NCI-H187 (cell line): ENCODE data around the gene TLR1.
"Not testable (repeated sequence)": the region's sequence is repeated elsewhere in the genome, so short reads cannot be mapped to it uniquely, and the experiment has no call there.

Experiments used
- DNase-seq, 2 experiments: peaks; one replicate each; lab custom pipeline; 2025; lab: John Stamatoyannopoulos, UW

Gene TLR1

DNA sequence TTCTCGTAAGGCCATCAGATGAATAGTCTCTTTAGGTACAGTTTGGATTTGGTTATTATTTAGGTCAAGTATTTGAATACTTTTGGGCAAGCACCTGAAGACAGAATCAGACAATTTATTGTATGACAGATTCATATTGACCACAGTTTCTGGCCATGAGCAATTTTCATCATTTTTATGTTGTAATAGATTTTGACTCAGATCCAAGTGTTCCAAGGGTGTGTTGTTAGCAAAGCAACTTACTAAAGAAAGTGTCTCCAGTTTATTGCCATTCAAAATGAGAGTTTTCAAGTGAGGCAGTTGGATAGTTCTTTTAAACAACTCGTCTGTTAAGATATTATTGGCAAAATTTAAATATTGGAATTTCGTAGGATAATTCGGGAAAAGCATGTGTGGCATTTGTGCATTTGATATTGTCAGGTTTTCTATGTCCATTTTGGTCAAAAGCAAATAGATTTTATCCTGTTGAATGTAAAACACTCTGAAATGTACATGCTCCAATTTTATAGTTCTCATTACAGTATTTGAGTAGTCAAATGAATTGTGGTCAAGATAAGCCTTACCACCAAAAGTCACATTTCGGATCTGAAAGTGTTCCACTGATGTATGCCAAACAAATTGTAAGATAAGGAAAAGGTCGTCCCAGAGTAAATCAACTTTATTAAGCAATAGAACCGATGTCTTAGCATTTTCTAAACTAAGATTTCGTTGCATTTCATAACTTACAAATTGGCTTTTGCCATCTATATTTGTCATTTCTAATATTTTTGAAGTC is 30.2 kb downstream of the TLR1 start:
- no peak for DNase-seq

DNA sequence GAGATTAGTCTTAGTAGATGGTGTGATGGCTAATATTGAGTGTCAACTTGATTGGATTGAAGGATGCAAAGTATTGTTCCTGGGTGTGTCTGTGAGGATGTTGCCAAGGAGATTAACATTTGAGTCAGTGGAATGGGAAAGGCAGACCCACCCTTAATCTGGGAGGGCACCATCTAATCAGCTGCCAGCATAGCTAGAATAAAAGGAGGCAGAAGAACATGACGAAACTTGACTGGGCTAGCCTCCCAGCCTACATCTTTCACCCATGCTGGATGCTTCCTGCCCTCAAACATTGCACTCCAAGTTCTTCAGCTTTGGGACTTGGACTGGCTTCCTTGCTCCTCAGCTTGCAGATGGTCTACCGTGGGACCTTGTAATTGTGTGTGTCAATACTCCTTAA is 34.3 kb downstream of the TLR1 start:
- not testable (repeated sequence) for DNase-seq

DNA sequence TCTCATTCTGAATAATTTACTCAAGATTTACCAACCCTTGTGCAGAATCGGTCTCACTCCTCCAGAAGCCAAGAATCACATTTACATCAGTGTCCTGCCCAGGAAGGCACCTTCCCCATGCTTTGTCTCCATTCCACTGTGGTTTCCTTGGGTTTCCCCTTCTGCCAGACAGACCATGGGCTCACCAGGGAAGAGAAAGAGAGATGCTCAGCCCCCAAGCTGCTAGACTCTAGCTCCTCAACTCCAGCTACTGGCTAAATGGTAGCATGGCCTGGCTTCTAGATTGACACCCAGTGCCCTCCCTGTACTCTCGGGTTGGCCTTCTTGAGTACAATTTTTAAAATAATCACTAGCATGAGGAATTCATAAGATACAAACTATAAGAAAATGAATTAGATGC is 34.7 kb downstream of the TLR1 start:
- DNase-seq = no peak

DNA sequence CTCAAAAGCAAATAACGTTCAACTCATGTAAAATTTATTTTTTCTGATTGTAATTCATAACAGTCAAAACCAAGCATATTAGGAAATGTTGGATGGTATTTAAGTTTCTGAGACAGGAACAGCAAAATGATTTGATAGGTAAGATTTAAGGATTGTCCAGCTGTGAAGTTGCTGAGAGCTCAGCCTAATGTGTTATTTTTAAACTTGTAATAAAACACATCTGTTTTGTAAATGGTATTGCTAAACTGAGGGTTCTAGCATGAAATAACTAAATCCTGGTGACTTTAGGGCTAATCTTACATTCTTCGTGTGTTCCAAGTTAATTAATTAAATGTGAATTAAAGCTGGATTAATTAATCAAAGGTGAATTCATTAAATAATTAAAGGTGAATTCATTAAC is 35.1 kb downstream of the TLR1 start:
- DNase-seq = no peak

DNA sequence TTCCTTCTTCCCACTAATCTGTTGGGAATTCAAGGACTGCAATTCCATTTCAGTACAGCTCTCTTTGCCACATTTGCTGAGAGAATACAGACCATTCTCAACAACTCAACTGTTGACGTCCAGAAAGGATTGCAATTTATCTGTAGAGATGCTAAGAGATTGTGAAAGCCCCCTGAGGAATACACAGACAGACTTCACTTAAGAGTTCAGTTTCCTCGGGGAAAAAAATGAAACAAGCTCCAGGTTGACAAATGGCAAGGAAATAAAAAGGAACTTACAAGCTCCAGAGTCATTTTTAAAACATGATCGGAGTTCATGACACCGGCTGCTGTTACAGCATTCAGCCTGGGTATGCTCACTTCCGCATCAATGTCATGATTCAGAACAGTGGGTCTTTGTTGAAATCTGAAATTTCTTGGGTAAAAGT is 35.6 kb downstream of the TLR1 start:
- DNase-seq = no peak

DNA sequence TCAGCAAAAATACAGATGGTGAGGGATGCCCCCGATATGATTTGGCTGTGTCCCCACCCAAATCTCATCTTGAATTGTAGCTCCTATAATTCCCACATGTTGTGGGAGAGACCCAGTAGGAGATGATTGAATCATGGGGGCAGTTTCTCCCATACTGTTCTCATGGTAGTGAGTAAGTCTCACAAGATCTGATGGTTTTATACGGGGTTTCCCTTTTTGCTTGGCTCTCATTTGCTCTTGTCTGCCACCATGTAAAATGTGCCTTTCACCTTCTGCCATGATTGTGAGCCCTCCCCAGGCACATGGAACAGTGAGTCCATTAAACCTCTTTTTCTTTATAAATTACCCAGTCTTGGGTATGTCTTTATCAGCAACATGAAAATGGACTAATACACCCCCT is 37.7 kb downstream of the TLR1 start:
- not testable (repeated sequence) for DNase-seq

DNA sequence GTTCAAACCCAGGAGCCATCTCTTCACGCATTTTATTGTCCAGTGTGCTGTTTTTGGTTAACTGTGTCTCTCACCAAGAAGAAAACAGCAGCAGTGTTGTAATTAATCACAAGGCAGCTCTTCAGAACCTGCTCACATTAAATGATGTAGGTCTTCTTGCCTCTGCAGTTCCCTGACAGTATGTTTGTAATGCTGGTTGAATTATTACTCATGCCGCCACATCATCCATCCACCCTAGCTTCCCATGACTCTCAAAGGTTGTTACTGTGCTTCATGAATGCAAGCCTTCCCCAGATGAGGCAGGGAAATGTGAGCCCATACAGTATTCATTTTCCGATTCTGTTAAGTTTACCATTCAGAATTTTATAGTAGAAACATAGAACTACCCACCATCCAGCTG is 39.2 kb downstream of the TLR1 start:
- DNase-seq = no peak

DNA sequence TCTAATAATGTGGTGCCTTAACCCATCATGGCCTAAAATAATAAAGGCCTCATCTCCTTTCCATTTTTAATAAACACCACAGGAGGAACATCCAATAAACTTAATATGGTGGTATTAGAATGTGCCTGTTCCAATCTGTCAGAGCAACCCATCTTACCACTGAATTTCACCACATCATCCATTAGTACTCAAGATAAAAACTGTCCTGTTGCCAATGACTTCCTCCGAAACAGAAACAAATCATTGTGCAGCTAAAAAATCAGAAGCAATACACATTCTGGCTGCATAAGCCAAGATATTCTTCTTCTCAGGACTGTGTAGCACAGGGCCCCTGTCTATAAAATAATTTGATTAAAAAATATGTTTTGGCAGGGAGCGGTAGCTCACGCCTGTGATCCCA is 40.3 kb downstream of the TLR1 start:
- no peak for DNase-seq

DNA sequence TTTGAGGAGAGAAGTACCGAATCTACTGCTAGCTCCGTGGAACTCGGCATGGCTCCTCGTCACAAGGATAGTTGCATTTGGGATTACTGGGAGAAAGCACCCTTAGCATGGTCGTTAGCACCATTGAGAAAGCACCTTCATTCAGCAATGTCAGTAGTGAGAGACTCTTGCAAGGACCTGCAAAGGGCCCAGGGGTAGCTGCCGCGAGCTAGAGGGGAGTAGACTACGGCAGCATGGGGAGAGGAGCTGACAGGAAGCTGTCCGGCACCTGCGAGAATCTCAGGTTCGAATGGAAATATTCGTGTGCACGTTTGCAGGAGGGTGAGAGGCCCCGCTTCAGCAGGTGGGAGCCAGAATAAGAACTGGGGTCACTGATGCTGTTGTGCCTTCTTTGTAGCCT is 42.0 kb downstream of the TLR1 start:
- DNase-seq = no peak

DNA sequence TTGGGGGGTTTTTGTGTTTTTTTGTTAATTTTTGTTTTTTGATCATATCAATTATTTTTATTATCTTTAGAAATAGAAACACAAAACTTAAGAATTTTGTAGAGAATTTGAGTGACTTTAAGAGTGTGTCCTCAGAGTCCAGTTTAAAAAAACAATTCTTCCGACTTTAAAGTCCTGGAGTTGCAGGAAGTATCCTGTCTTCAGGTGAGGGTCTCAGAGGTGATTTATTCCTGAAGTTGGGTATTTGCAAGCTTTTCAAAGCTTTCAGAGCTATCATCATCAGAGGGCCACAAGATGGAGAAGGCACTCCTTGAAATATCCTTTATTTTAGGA is 44.8 kb downstream of the TLR1 start:
- DNase-seq = no peak

DNA sequence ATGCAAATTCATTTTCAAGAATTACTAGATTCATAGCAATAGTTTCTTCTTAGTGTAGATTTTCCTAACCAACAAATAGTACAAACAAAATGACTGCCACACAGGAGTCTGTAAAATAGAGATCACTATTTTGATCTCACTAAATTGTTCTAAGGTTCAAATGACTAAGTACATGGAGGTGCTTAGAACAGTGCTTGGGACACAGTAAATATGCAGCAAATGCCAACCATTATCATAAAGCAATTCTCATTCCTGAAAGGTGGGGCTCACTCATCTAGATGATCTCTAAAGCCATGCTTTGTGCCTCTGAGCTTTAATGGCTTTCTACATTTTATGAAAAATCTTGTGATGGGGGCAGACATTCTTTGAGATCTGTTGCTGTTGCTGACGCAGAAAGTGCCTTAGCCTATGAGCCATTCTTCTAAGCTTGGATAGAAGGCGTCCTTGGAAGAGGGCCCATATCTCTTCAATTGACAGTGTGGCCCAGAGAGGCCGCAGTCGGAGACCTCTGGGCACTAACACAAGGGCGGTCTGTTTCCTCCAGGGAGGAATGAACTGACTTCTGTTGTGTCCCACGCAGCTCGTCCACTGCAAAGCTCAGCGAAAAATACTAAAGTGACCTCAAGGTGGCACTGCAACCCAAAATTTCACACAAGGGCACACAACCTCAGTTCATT is 45.3 kb downstream of the TLR1 start:
- peak; percentile 3 to 16 for DNase-seq

DNA sequence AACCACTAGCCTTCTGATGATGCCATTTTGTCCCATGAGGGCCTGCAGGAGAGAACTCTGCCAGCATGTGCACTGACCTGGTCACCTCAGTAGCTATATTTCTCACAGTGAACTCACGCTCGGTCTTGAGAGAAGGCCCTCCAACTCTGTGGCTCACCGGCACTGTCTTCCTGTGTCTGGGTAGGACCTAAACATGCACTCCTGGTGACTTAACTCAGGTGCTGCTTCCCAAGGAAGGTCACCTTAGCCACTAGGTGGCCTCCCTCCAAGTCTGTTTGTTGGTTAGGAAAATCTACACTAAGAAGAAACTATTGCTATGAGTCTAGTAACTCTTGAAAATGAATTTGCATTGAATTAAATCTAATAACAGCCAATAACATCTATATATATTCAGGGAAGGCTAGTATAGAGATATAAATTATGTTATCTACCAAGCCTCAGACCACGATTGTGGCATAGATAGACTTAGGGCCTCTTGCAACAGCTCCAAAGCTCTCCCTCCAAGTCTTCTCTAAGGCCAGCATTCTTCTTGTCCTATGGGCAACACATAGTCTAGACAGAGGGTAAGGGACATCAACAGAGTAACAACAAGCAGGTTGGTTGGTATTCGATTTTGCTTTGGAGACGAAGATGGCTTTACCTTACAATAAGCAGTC is 46.5 kb downstream of the TLR1 start:
- no peak for DNase-seq

DNA sequence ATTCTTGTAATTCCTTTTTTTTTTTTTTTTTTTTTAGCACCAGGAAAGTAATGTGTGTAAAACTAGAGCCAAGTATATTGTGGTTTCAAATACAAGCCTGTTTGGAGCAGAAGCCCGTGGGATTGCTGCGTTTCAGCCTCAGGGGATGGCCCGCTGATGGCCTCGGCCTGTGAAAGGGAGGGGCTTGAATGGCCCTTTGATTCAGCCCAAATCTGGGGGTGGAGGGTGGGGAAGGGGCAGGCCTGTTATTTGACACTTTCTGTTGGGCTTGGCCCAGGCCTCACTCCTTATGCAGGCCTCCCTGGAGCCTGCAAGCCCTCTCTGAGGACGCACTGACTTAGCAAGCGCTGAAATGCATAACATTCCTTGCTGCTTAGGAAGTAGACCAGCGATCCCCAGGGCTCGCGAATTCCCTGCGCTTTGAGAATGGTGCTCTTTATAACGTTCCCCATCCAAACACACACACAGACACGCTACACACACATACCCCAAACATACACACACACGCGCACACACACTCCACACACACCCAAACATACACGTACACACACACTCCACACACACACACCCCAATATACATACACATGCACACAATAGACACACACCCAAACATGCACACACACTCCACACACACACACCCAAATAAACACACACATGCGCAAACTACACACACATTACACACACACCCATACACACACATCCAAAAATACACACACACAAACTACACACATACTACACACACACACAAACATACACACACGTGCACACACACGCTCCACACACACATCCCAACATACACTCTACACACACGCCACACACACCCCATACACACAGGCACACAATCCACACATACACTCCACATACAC is 51.4 kb downstream of the TLR1 start:
- DNase-seq = peak in 1 of 2 experiments; percentile 14

DNA sequence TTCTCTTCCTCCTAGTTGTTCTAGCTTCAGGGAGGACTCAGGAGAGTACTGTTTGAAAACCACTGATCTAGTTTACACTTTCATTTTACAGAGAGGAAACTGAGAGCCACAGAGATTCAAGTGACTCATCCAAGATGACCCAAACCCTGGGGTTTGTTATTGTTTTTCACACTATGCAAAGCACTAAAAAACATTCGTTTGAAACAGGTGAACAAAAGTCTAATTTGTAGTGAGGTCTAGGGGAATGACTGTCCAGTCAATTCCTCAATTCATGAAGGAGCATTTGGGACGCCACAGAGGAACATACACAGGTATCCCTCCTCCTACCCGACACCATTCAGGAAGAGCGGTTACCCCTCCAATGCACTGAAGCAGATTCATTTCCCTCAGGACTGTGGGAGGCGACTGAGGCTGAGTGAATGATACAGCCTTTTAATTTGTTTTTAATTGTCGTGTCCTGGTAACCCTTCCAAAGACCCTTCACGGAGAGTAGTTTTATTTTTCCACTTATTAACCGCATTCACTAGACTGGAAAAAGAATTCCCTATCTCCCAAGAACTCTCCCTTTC is 52.1 kb downstream of the TLR1 start:
- no peak for DNase-seq

DNA sequence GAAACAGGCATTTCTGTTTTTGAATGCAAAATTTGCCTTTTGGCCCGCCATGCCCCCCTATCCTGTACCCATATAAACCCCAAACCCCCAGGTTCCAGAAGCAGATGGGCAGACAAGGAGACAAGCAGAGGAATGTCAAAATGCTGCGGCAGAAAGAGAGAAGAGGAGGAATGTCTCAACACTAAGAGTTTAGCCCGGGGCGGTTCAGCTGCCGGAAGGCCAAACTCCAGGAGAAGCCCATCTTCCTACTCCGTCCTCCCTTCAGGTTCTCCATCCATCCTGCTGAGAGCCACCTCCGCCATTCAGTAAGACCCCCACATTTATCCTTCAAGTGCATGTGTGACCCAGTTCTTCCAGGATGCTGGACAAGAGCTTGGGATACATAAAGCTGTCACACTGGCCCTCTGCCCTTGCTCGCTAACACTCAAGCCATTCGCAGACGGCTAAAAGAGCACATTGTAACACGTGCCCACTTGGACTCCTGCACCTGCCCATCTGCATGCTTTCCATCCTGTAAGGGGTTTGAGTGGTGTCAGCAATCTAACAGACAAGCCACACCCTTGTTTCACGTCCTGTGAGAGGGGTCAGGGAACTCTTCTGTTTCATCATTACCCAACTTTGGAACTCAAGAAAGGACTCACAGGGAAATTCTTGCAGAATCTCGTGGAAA is 53.1 kb downstream of the TLR1 start:
- DNase-seq = no peak

DNA sequence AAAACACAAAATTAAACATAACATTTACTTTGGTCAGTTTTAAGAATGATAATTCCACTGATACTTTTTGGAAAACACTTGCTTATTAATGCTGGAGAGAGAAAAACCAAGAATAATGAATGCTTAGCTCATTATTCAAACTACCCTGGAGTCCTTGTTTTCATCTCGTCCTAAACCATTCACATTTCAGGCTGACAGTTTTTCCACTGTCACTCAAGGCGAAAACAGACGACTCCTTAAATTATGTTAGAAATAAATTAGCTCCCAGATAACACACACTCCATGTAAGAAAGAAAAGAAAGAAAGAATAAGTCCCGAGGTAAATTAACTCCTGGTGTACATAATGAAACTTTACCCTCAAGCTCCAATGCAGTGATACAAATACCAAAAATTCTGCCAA is 55.3 kb downstream of the TLR1 start:
- DNase-seq = no peak

DNA sequence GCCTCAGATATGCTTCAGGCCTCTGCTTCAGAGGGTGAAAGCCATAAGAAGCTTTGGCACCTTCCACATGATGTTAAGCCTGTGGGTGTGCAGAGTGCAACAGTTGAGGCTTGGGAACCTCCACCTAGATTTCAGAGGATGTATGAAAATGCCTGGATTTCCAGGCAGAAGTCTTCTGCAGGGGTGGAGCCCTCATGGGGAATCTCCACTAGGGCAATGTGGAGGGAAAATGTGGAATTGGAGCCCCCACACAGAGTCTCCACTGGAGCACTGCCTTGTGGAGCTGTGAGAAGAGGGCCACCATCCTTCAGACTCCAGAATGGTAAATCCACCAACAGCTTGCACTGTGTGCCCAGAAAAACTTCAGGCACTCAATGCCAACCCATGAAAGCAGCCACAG is 57.0 kb downstream of the TLR1 start:
- no peak for DNase-seq
